Upper lobe of right lung (tissue), 1 donor: ENCODE data around the gene TTC7B. TPM values are rescaled to one million over a fixed set of nuclear protein-coding genes. Genes with fewer than 3 reads are reported as not detected.

Source experiments
- ATAC-seq: fragments of 200-7000 bp; cut with Tn5 transposase; one replicate; pipeline ENCODE4 v1.9.1; 2020; ENCODE audit warnings: mild to moderate bottlenecking, moderate library complexity
- DNase-seq: peaks from one replicate; pipeline ENCODE4 v3.0.0-alpha.2; 2020
- H3K27ac ChIP-seq: fragments of 200-600 bp; one replicate; pipeline ENCODE4 v1.8.0; 2022
- H3K27me3 ChIP-seq: fragments of 200-600 bp; one replicate; pipeline ENCODE4 v1.8.0; 2022; ENCODE audit warnings: mild to moderate bottlenecking
- H3K36me3 ChIP-seq: fragments of 200-600 bp; one replicate; pipeline ENCODE4 v1.8.0; 2022
- H3K4me1 ChIP-seq: fragments of 200-600 bp; one replicate; pipeline ENCODE4 v1.8.0; 2022
- H3K4me3 ChIP-seq: fragments of 200-600 bp; one replicate; pipeline ENCODE4 v1.8.0; 2022; ENCODE audit warnings: mild to moderate bottlenecking
- H3K9me3 ChIP-seq: fragments of 200-600 bp; one replicate; pipeline ENCODE4 v1.8.0; 2022
- CTCF ChIP-seq: fragments of 200-600 bp; IDR thresholded peaks from one replicate; pipeline ENCODE4 v1.8.0; 2022; ENCODE audit warnings: antibody characterized with exemption
- intact Hi-C: fragments of 100-400 bp; cut with DNase I; formaldehyde crosslinking; loops from one replicate; pipeline ENCODE4 v1.11.0; 2022
- total RNA-seq: library from RNA; stranded (reverse); fragmentation: NEBNext Ultra II Directional; extraction: Animal tissue kit (Norgen Biotek cat#: 25700); gene quantifications from one replicate; pipeline ENCODE4 v1.2.1, GENCODE V29; 2021
- donor health status: DM: no; HTN: yes; CAD: no; lungs with severe emphysema.

Gene TTC7B
- total RNA-seq, 1 donor from 2014 or later, result 41.5 TPM

- no peaks in the 10 kb centered on the region for H3K36me3 ChIP-seq
- no peaks in the 10 kb centered on the region for H3K9me3 ChIP-seq
- peaks cover 11% of the 10 kb centered on the region for H3K4me1 ChIP-seq
- H3K27ac ChIP-seq, result no peak overlapping the region
- no peak for DNase-seq
- ATAC-seq, result no peak
- no peaks in the 10 kb centered on the region for H3K27me3 ChIP-seq
- H3K4me3 ChIP-seq, result no peak overlapping the region
- intact Hi-C loops, result no loop called here
- TF ChIP-seq CTCF, result no peak
These were observed 10.3 kb downstream of the TTC7B start for GRCh38 chr14:90805662-90806540.

GRCh38 chr14:90805084-90805391 lies 11.2 kb downstream of the TTC7B start:
- no peak for ATAC-seq
- H3K36me3 ChIP-seq, result no peaks in the 10 kb centered on the region
- intact Hi-C loops, result no loop called here
- H3K4me3 ChIP-seq, result no peak overlapping the region
- TF ChIP-seq CTCF, result no peak
- no peaks in the 10 kb centered on the region for H3K27me3 ChIP-seq
- no peaks in the 10 kb centered on the region for H3K9me3 ChIP-seq
- H3K27ac ChIP-seq, result no peak overlapping the region
- peaks cover 11% of the 10 kb centered on the region for H3K4me1 ChIP-seq
- no peak for DNase-seq

- no peak for ATAC-seq
- Histone ChIP-seq H3K36me3 (no peaks in the 10 kb centered on the region), H3K9me3 (no peaks in the 10 kb centered on the region), H3K27ac (peak overlapping the region; percentile 34), H3K4me1 (peaks cover 11% of the 10 kb centered on the region), H3K27me3 (no peaks in the 10 kb centered on the region), H3K4me3 (no peak overlapping the region)
- no peak for TF ChIP-seq CTCF
- DNase-seq, result no peak
- intact Hi-C loops, result no loop called here
These were observed 11.7 kb downstream of the TTC7B start for GRCh38 chr14:90804292-90805083.

- no peaks in the 10 kb centered on the region for H3K9me3 ChIP-seq
- H3K36me3 ChIP-seq, result no peaks in the 10 kb centered on the region
- H3K4me1 ChIP-seq, result peaks cover 11% of the 10 kb centered on the region
- peak overlapping the region; percentile 34 for H3K27ac ChIP-seq
- ATAC-seq (no peak), DNase-seq (no peak)
- H3K4me3 ChIP-seq, result no peak overlapping the region
- intact Hi-C loops, result no loop called here
- no peaks in the 10 kb centered on the region for H3K27me3 ChIP-seq
- TF ChIP-seq CTCF, result no peak
These were observed 13.0 kb downstream of the TTC7B start for GRCh38 chr14:90803249-90803648.

GRCh38 chr14:90799420-90799819 lies 16.8 kb downstream of the TTC7B start:
- H3K27ac ChIP-seq, result no peak overlapping the region
- DNase-seq (no peak), ATAC-seq (no peak)
- H3K4me1 ChIP-seq, result peaks cover 18% of the 10 kb centered on the region
- no peaks in the 10 kb centered on the region for H3K9me3 ChIP-seq
- no peak for TF ChIP-seq CTCF
- no peaks in the 10 kb centered on the region for H3K27me3 ChIP-seq
- intact Hi-C loops, result no loop called here
- H3K36me3 ChIP-seq, result no peaks in the 10 kb centered on the region
- H3K4me3 ChIP-seq, result no peak overlapping the region
